Activated CD4-positive, alpha-beta T cell treated with anti-CD3 and anti-CD28 coated beads for 36 hours (primary cell): Measurements from ENCODE around the gene LYSMD3. TPM values are rescaled to one million over a fixed set of nuclear protein-coding genes. Genes with fewer than 3 reads are reported as not detected.

Source experiments
- ATAC-seq: fragments of 200-7000 bp; cut with Tn5 transposase; one replicate; pipeline ENCODE4 v1.10.0; 2021; ENCODE audit warnings: mild to moderate bottlenecking, moderate library complexity
- CTCF ChIA-PET: fragments of 350-600 bp; sonication (Branson Sonifier 250); formaldehyde crosslinking; loops from one replicate; lab custom pipeline; 2021; ENCODE audit warnings: antibody characterized with exemption; lab: Charles Lee
- POLR2A ChIA-PET: fragments of 350-600 bp; sonication (Branson Sonifier 250); formaldehyde crosslinking; loops from one replicate; lab custom pipeline; 2021; ENCODE audit warnings: antibody characterized with exemption, inconsistent platforms; lab: Charles Lee
- DNase-seq: peaks from one replicate; pipeline ENCODE4 v3.0.0-alpha.2; 2020
- H3K27ac Mint-ChIP-seq: one replicate; pipeline ENCODE4 v1.8.0; 2021; ENCODE audit warnings: mixed read lengths
- H3K27me3 Mint-ChIP-seq: one replicate; pipeline ENCODE4 v1.8.0; 2021; ENCODE audit warnings: mixed read lengths
- H3K36me3 Mint-ChIP-seq: one replicate; pipeline ENCODE4 v1.8.0; 2021; ENCODE audit warnings: low read depth, mixed read lengths
- H3K4me1 Mint-ChIP-seq: one replicate; pipeline ENCODE4 v1.8.0; 2021; ENCODE audit warnings: mixed read lengths
- H3K4me3 Mint-ChIP-seq: one replicate; pipeline ENCODE4 v1.8.0; 2021; ENCODE audit warnings: mild to moderate bottlenecking, moderate library complexity, mixed read lengths
- H3K9me3 Mint-ChIP-seq: one replicate; pipeline ENCODE4 v1.8.0; 2021; ENCODE audit warnings: low read depth, mixed read lengths
- intact Hi-C, 2 experiments: fragments of 100-400 bp; cut with DNase I in 1 of 2; cut with micrococcal nuclease in 1 of 2; formaldehyde crosslinking; loops; one replicate each; pipeline versions ENCODE4 v1.14.2 to v1.15.1; 2022 to 2024; cut with DNase I, micrococcal nuclease
- total RNA-seq, 2 experiments: library from RNA; stranded (reverse); gene quantifications; one replicate each; pipeline ENCODE4 v1.2.3, GENCODE V29; 2021

LYSMD3 gene
- total RNA-seq, 2 experiments from 2014 or later: 11.6 to 12.5 TPM

DNA sequence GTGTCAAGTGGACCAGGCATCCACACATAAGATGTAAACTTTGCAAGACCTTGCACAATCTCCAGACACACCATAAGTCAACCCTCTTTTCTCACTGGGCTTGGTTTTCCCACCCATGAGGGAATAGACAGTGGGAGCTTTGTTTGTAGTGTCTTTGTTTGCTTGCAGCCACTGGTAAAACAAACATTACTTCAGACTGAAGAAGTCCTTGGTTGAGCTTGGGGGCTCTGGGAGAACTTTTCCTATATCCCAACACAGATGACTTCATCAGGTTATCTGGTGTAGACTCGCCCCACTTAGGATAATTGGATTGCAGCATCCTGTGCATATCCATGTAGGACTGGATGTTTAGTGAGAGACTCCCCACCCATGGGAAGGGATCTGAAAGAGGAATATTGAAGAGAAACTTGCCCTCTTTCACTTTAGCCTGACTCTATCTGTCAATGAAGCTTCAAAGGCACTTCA, 17.7 kb upstream of the LYSMD3 start:
- ATAC-seq (no peak), DNase-seq (no peak)
- no peaks in the 10 kb centered on the region for H3K9me3 Mint-ChIP-seq
- peaks cover 19% of the 10 kb centered on the region for H3K27me3 Mint-ChIP-seq
- ChIA-PET POLR2A (no interaction called here), CTCF (interaction anchor here (0.7 kb wide), 1 partner anchor 258 kb away, joined by 4 read pairs; no protein-coding TSS in a partner anchor)
- H3K4me1 Mint-ChIP-seq: no peaks in the 10 kb centered on the region
- no peaks in the 10 kb centered on the region for H3K36me3 Mint-ChIP-seq
- no peak overlapping the region for H3K27ac Mint-ChIP-seq
- intact Hi-C loops: no loop called here
- H3K4me3 Mint-ChIP-seq: no peak overlapping the region

GRCh38 chr5:90546216-90546837, 16.9 kb upstream of the LYSMD3 start:
- DNase-seq (no peak), ATAC-seq (no peak)
- CTCF ChIA-PET: interaction anchor here (0.7 kb wide), 1 partner anchor 28 kb away, joined by 5 read pairs; no protein-coding TSS in a partner anchor
- Mint-ChIP-seq H3K9me3 (no peaks in the 10 kb centered on the region), H3K27ac (no peak overlapping the region), H3K4me3 (no peak overlapping the region), H3K4me1 (no peaks in the 10 kb centered on the region), H3K36me3 (no peaks in the 10 kb centered on the region), H3K27me3 (peaks cover 19% of the 10 kb centered on the region)
- POLR2A ChIA-PET: no interaction called here
- intact Hi-C loops: no loop called here

DNA sequence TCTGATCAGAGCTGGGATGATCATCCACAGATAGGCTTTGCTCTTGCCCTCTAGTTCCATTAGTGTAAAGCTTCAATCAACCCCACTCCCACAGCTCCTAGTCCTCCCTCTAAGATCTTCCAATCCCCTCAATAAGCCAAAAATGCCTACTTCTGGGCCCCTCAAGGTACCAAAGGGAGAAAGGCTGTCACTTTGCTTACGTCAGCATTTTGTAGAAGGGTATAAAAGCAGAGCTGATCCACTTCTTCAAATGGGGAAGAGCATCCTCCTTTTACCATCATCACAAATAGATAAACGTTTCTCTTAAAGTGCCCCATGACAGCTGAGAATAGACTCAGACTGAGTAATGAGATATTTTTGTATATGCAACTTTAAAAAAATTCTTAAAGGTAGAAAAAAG, 16.1 kb upstream of the LYSMD3 start:
- no peaks in the 10 kb centered on the region for H3K4me1 Mint-ChIP-seq
- ChIA-PET CTCF (interaction anchor here (0.7 to 1.5 kb wide), 2 partner anchors 9 to 29 kb away, joined by 3 to 5 read pairs; no protein-coding TSS in a partner anchor), POLR2A (no interaction called here)
- DNase-seq: no peak
- no peaks in the 10 kb centered on the region for H3K36me3 Mint-ChIP-seq
- no peak for ATAC-seq
- H3K4me3 Mint-ChIP-seq: no peak overlapping the region
- no peak overlapping the region for H3K27ac Mint-ChIP-seq
- H3K9me3 Mint-ChIP-seq: no peaks in the 10 kb centered on the region
- intact Hi-C loops: no loop called here
- H3K27me3 Mint-ChIP-seq: peaks cover 21% of the 10 kb centered on the region

DNA sequence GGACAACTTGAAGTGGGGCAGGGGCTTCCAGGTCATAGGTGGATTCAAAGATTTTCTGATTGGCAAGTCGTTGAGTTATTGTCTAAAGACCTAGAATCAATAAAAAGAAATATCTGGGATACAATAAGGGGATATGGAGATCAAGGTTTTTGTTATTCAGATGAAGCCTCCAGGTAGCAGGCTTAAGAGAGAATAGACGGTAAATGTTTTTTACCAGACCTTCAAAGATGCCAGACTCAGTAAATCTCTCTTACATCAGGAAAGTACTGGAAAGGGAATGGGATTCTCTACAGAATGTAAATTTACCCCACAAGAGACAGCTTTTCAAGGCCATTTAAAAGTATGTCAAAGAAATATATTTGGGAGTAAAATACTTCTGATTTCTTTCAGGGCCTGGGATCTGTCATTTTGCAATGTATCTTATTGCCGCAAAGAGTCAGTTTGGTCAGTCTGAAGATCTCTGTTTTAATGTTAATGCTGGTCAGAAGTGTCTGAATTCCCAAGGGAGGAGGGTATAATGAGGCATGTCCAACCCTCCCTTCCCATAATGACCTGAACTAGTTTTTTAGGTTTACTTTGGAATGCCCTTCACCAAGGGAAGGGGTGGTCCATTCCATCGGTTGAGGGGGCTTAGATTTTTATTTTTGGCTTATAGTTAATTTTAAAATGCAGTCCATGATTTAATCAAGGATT, 13.6 kb upstream of the LYSMD3 start:
- Mint-ChIP-seq H3K9me3 (no peaks in the 10 kb centered on the region), H3K36me3 (no peaks in the 10 kb centered on the region), H3K4me3 (no peak overlapping the region), H3K4me1 (no peaks in the 10 kb centered on the region), H3K27me3 (peaks cover 23% of the 10 kb centered on the region), H3K27ac (no peak overlapping the region)
- no peak for ATAC-seq
- CTCF ChIA-PET: no interaction called here
- no peak for DNase-seq
- POLR2A ChIA-PET: no interaction called here
- intact Hi-C loops: no loop called here

DNA sequence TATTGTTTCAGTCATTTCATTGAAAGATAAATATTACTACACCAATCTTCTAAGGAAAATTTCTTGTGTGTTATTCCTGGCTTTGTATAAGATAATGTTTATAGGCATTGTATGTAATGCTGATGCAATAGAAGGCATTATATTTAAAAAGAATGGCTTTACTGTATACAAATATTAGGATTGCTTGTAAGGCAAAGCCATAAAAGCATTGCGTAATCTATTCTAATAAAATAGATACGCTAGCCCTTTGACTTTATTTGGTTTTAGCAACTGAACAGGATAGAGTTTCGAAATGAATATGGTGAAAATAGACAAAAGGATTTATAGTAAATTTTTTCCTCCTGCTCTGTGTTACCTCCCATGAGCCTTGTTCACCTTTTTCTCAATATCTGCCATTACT, 5.5 kb upstream of the LYSMD3 start:
- ChIA-PET CTCF (no interaction called here), POLR2A (no interaction called here)
- no peak for ATAC-seq
- no peak overlapping the region for H3K4me3 Mint-ChIP-seq
- H3K36me3 Mint-ChIP-seq: no peaks in the 10 kb centered on the region
- DNase-seq: no peak
- intact Hi-C loops: loop anchor here (5.0 to 10.0 kb wide), 3 partner anchors 247 to 1810 kb away; no protein-coding TSS in a partner anchor
- peaks cover 17% of the 10 kb centered on the region for H3K27me3 Mint-ChIP-seq
- H3K9me3 Mint-ChIP-seq: no peaks in the 10 kb centered on the region
- no peak overlapping the region for H3K27ac Mint-ChIP-seq
- no peaks in the 10 kb centered on the region for H3K4me1 Mint-ChIP-seq

DNA sequence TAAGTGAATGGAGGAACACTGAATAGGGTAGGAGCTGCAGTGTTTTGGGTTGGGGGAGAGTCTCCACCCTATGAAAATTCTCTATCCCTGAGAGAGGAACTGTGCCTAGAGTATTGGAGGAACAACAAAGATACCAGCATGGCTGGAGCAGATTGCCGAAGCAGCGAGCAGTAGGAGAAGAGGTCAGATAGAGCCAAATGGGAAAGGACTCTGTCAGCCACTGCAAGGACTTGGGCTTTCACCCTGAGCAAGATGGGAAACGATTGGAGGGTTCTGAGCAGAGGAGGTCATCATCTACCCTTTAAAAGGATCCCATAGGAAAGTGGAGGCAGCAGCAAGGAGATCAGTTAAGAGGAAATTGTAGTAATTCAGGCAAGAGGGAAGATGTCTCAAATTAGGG, 4.4 kb upstream of the LYSMD3 start:
- Mint-ChIP-seq H3K9me3 (no peaks in the 10 kb centered on the region), H3K27ac (no peak overlapping the region), H3K4me1 (no peaks in the 10 kb centered on the region), H3K36me3 (no peaks in the 10 kb centered on the region), H3K4me3 (no peak overlapping the region), H3K27me3 (peaks cover 16% of the 10 kb centered on the region)
- CTCF ChIA-PET: interaction anchor here (1.5 kb wide), 1 partner anchor 92 kb away, joined by 3 read pairs; no protein-coding TSS in a partner anchor
- DNase-seq (no peak), ATAC-seq (no peak)
- intact Hi-C loops: loop anchor here (5.0 to 10.0 kb wide), 3 partner anchors 249 to 1809 kb away; no protein-coding TSS in a partner anchor
- POLR2A ChIA-PET: no interaction called here

DNA sequence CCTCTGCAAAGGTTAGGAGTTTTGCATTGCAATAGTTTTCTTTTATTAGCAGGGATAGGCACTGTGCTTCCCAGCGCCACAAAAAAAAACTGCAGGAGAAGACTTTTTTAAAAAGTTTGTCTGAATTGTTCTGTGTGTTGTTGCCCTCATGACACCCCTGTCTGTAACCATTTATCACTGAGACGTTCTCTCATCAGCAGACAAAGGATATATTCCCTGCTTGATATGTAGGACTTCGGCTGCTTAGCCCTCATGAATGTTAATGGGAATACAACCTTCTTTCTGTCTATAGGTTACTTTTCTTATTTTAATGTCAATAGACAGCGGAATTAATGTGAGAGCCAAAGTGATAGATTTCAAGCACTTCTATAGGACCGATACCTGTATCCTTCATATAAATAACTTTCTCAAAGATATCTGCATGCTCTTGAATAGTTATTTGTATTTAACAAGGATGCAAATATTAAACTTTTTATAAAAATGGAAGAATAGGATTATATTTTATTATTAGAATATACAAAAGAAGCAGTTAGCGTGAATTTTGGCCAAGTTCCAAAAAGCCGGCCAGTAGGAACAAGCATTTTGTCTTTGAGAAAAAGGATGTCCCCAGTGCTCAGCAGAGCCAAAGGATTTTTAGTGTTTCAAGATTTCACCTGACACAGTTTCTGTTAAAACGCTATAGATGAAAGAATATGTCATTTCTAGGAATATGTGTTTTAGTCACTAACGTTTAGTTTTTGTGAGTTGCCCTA, 1.5 kb upstream of the LYSMD3 start:
- ATAC-seq (no peak), DNase-seq (no peak)
- H3K9me3 Mint-ChIP-seq: no peaks in the 10 kb centered on the region
- intact Hi-C loops: loop anchor here (1.0 to 10.0 kb wide), 5 partner anchors 92 to 1806 kb away; partner anchors contain the start of gene CETN3 (in 1 of the 2)
- no peak overlapping the region for H3K4me3 Mint-ChIP-seq
- no peak overlapping the region for H3K27ac Mint-ChIP-seq
- peaks cover 7% of the 10 kb centered on the region for H3K36me3 Mint-ChIP-seq
- CTCF ChIA-PET: interaction anchor here (1.0 to 2.0 kb wide), 6 partner anchors 56 to 914 kb away, joined by 3 to 18 read pairs (median 4); partner anchors contain the start of genes MBLAC2 and POLR3G
- peaks cover 24% of the 10 kb centered on the region for H3K4me1 Mint-ChIP-seq
- POLR2A ChIA-PET: interaction anchor here (1.0 kb wide), 1 partner anchor 56 kb away, joined by 3 read pairs; the partner anchor contains the start of genes MBLAC2 and POLR3G
- peaks cover 13% of the 10 kb centered on the region for H3K27me3 Mint-ChIP-seq

DNA sequence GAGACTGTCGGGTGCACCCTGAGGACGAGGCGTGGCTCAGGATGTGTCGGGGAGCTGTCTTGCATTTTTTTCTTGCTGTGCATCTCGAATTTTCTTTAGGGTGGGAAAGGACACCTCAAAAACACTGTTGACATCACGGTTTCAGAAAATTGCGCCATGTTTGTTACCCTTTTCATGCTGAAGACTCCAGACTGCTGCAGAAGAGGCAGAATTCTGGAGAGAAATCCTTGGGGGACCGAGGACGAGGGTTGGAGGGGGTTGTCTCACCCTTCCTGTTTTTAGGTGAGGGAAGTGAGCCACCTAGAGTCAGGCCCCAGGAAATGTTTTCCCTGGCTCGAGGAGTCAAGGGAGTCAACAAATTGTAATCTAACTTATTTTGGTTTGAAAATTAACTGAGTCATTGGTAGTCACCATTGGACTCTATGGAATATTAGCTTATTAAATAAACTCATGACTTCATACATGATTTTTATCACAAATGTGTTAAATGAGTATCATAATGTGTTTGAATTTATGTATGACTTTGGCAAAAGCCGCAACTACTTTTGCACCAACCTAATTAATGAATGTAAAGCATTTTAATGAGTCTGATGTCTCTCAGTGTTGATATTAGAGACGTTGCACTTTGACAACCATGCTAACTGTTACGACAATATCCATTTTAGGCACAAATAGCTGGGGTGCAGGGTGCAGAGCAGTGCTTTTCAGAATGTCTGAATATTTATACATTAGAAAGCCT, 724 bp upstream of the LYSMD3 start:
- Mint-ChIP-seq H3K4me1 (peaks cover 25% of the 10 kb centered on the region), H3K36me3 (peaks cover 9% of the 10 kb centered on the region), H3K27ac (peak overlapping the region; percentile 95), H3K27me3 (peaks cover 7% of the 10 kb centered on the region), H3K4me3 (peak overlapping the region; percentile 85), H3K9me3 (no peaks in the 10 kb centered on the region)
- POLR2A ChIA-PET: interaction anchor here (1.0 to 1.1 kb wide), 2 partner anchors 56 to 120 kb away, joined by 3 to 4 read pairs; partner anchors contain the start of genes CETN3, MBLAC2 and POLR3G
- CTCF ChIA-PET: interaction anchor here (0.7 to 2.0 kb wide), 8 partner anchors 55 to 913 kb away, joined by 3 to 18 read pairs (median 3); partner anchors contain the start of genes MBLAC2 and POLR3G
- DNase-seq (peak; percentile 75), ATAC-seq (peak; percentile 66)
- intact Hi-C loops: loop anchor here (1.0 to 10.0 kb wide), 8 partner anchors 56 to 1805 kb away; partner anchors contain the start of genes MBLAC2 (in 2 of the 2), POLR3G (in 2 of the 2), ARRDC3 (in 1 of the 2) and CETN3 (in 1 of the 2)

DNA sequence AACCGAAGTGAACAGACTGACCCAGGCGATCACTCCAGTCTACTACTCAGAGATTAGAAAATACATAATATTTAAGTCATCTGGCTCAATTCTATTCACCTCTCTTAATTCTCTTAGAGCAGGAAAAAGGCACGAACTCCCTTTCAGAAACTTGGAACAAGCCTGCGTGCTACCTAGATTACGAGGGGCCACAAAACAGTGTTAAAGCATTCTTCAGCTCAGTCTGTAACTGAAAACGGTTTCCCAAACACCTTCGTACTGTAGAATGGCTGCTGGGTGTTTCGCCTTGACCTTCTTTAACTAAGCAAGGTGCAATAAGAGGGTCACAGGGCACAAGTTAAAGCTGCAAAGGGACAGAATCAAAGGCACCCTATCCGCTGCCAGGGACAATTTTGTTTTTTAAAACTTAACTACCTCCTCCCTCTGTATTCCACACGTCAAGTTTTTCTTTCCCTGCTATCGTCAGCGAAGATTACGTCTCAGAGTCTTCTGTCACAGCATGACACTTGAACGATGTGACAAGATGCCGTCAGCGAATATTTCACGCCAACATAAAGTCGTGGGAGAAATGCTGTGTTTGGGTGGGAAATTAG, 687 bp downstream of the LYSMD3 start:
- peaks cover 14% of the 10 kb centered on the region for H3K36me3 Mint-ChIP-seq
- no peaks in the 10 kb centered on the region for H3K9me3 Mint-ChIP-seq
- peaks cover 27% of the 10 kb centered on the region for H3K4me1 Mint-ChIP-seq
- DNase-seq (peak; percentile 51), ATAC-seq (peak; percentile 15)
- H3K4me3 Mint-ChIP-seq: peak overlapping the region; percentile 85
- POLR2A ChIA-PET: no interaction called here
- peaks cover 4% of the 10 kb centered on the region for H3K27me3 Mint-ChIP-seq
- H3K27ac Mint-ChIP-seq: peak overlapping the region; percentile 84
- intact Hi-C loops: loop anchor here (1.0 to 5.0 kb wide), 3 partner anchors 54 to 854 kb away; partner anchors contain the start of genes MBLAC2 (in 2 of the 2), POLR3G (in 2 of the 2) and ARRDC3 (in 1 of the 2)
- CTCF ChIA-PET: interaction anchor here (0.6 to 2.0 kb wide), 6 partner anchors 30 to 119 kb away, joined by 3 to 18 read pairs (median 3); partner anchors contain the start of gene CETN3

DNA sequence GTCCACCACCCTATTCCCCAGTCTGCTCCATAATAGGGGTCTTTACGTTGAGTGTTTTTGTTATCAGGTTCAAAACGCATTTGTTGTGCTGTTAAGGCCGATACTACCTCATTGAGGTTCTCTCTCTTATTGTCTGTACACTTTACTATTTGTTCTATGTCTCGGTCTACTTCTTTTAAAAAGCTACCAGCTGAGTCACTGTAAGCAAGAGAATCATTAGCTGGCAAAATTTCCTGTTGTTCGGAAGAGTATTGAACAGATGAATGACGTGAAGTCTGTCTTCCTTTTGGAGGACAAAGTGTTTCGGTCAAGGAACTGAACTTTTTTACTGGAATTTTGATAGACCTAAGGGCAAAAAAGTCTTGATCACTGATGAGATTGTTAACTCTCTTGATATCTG, 10.3 kb downstream of the LYSMD3 start:
- Mint-ChIP-seq H3K4me3 (no peak overlapping the region), H3K4me1 (peaks cover 14% of the 10 kb centered on the region), H3K27me3 (no peaks in the 10 kb centered on the region), H3K36me3 (peaks cover 35% of the 10 kb centered on the region), H3K27ac (no peak overlapping the region), H3K9me3 (no peaks in the 10 kb centered on the region)
- POLR2A ChIA-PET: no interaction called here
- ATAC-seq (no peak), DNase-seq (no peak)
- intact Hi-C loops: no loop called here
- CTCF ChIA-PET: no interaction called here
